ENCODE measurements around the gene MYOM1.

GRCh38 chr18:3032721-3033120 is 187.0 kb downstream of the MYOM1 start:
- TF ChIP-seq TAF1 (IDR thresholded peaks at IDR 0.05; ENCODE audit: low read depth), result no peak
- TF ChIP-seq, protein P1, sequence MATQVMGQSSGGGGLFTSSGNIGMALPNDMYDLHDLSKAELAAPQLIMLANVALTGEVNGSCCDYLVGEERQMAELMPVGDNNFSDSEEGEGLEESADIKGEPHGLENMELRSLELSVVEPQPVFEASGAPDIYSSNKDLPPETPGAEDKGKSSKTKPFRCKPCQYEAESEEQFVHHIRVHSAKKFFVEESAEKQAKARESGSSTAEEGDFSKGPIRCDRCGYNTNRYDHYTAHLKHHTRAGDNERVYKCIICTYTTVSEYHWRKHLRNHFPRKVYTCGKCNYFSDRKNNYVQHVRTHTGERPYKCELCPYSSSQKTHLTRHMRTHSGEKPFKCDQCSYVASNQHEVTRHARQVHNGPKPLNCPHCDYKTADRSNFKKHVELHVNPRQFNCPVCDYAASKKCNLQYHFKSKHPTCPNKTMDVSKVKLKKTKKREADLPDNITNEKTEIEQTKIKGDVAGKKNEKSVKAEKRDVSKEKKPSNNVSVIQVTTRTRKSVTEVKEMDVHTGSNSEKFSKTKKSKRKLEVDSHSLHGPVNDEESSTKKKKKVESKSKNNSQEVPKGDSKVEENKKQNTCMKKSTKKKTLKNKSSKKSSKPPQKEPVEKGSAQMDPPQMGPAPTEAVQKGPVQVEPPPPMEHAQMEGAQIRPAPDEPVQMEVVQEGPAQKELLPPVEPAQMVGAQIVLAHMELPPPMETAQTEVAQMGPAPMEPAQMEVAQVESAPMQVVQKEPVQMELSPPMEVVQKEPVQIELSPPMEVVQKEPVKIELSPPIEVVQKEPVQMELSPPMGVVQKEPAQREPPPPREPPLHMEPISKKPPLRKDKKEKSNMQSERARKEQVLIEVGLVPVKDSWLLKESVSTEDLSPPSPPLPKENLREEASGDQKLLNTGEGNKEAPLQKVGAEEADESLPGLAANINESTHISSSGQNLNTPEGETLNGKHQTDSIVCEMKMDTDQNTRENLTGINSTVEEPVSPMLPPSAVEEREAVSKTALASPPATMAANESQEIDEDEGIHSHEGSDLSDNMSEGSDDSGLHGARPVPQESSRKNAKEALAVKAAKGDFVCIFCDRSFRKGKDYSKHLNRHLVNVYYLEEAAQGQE (IDR thresholded peaks at IDR 0.05; ENCODE audit: low read depth), result no peak

Measured in Ishikawa (cell line).